GM23338 (cell line): Measurements from ENCODE around the gene DIABLO. TPM values are rescaled to one million over a fixed set of nuclear protein-coding genes. Genes with fewer than 3 reads are reported as not detected.

Experiments used
- ATAC-seq: fragments of 200-7000 bp; cut with Tn5 transposase; 3 replicates; pipeline ENCODE4 v1.9.1; 2020
- DNase-seq: peaks from one replicate; pipeline ENCODE4 v3.0.0-alpha.2; 2015; ENCODE audit warnings: low spot score
- H2AFZ ChIP-seq: fragments of 200-600 bp; sonication (generic); 2 replicates; pipeline ENCODE4 v1.8.0; 2016; ENCODE audit warnings: antibody characterized with exemption, mild to moderate bottlenecking, moderate library complexity
- H3F3A ChIP-seq: fragments of 200-600 bp; sonication (generic); replicated peaks from 2 replicates; pipeline ENCODE4 v1.8.0; 2017; ENCODE audit warnings: antibody characterized with exemption, mixed run types, low read depth
- H3K27ac ChIP-seq: fragments of 200-600 bp; sonication (generic); 2 replicates; pipeline ENCODE4 v1.6.1; 2016; ENCODE audit warnings: low read depth
- H3K27me3 ChIP-seq: fragments of 200-600 bp; sonication (generic); 2 replicates; pipeline ENCODE4 v1.8.0; 2016; ENCODE audit warnings: mild to moderate bottlenecking, mixed run types, moderate library complexity; ENCODE audit not compliant: insufficient read depth
- H3K36me3 ChIP-seq: fragments of 200-600 bp; sonication (generic); 2 replicates; pipeline ENCODE4 v1.8.0; 2016; ENCODE audit warnings: mild to moderate bottlenecking; ENCODE audit not compliant: insufficient read depth
- H3K4me1 ChIP-seq: fragments of 200-600 bp; sonication (generic); 2 replicates; pipeline ENCODE4 v1.8.0; 2016; ENCODE audit warnings: mild to moderate bottlenecking, moderate library complexity; ENCODE audit not compliant: insufficient read depth
- H3K4me2 ChIP-seq: fragments of 200-600 bp; sonication (generic); 2 replicates; pipeline ENCODE4 v1.7.1; 2017; ENCODE audit warnings: mixed run types
- H3K4me3 ChIP-seq: fragments of 200-600 bp; sonication (generic); 2 replicates; pipeline ENCODE4 v1.6.1; 2016; ENCODE audit warnings: mixed run types
- H3K79me2 ChIP-seq: fragments of 200-600 bp; sonication (generic); replicated peaks from 2 replicates; pipeline ENCODE4 v1.8.0; 2017; ENCODE audit warnings: mild to moderate bottlenecking; ENCODE audit not compliant: insufficient read depth
- H3K9me2 ChIP-seq: fragments of 200-600 bp; sonication (generic); 2 replicates; pipeline ENCODE4 v1.8.0; 2017; ENCODE audit not compliant: insufficient read depth
- H4K20me1 ChIP-seq: fragments of 200-600 bp; sonication (generic); replicated peaks from 2 replicates; pipeline ENCODE4 v1.8.0; 2017; ENCODE audit warnings: mild to moderate bottlenecking; ENCODE audit not compliant: insufficient read depth
- H3K27ac Mint-ChIP-seq: 2 replicates; pipeline ENCODE4 v1.8.0; 2020; ENCODE audit warnings: inconsistent platforms, mild to moderate bottlenecking, moderate library complexity, mixed read lengths
- H3K27me3 Mint-ChIP-seq: 3 replicates; pipeline ENCODE4 v1.8.0; 2022; ENCODE audit warnings: low read depth, mild to moderate bottlenecking, moderate library complexity, mixed read lengths, inconsistent platforms; ENCODE audit not compliant: insufficient read depth, poor library complexity
- H3K36me3 Mint-ChIP-seq: 3 replicates; pipeline ENCODE4 v1.8.0; 2021; ENCODE audit warnings: low read depth, mild to moderate bottlenecking, inconsistent platforms, moderate library complexity, mixed read lengths
- H3K4me1 Mint-ChIP-seq: 3 replicates; pipeline ENCODE4 v1.8.0; 2020; ENCODE audit warnings: mild to moderate bottlenecking, inconsistent platforms, mixed read lengths
- H3K4me3 Mint-ChIP-seq: 3 replicates; pipeline ENCODE4 v1.8.0; 2021; ENCODE audit warnings: moderate library complexity, mild to moderate bottlenecking, inconsistent platforms, mixed read lengths
- H3K9me3 Mint-ChIP-seq: 3 replicates; pipeline ENCODE4 v1.8.0; 2020; ENCODE audit warnings: moderate library complexity, mild to moderate bottlenecking, inconsistent platforms, mixed read lengths
- CREB1 ChIP-seq: fragments of 250-450 bp; sonication (Bioruptor Pico); IDR thresholded peaks from 2 replicates; pipeline ENCODE4 v1.5.0; 2020; ENCODE audit warnings: low read depth, mild to moderate bottlenecking, moderate library complexity
- ETS1 ChIP-seq: IDR thresholded peaks from 2 replicates; pipeline ENCODE4 v1.6.1; 2016; ENCODE audit warnings: antibody characterized with exemption
- EZH2 ChIP-seq: fragments of 200-600 bp; sonication (generic); IDR thresholded peaks from one replicate; pipeline ENCODE4 v1.8.0; 2017; ENCODE audit warnings: antibody characterized with exemption, mild to moderate bottlenecking, low read depth; ENCODE audit not compliant: unreplicated experiment
- EZH2phosphoT487 ChIP-seq: fragments of 200-600 bp; sonication (generic); IDR thresholded peaks from one replicate; pipeline ENCODE4 v1.8.1; 2018; ENCODE audit warnings: antibody characterized with exemption; ENCODE audit not compliant: unreplicated experiment
- JUNB ChIP-seq: IDR thresholded peaks from one replicate; pipeline ENCODE4 v1.6.1; 2016; ENCODE audit warnings: antibody characterized with exemption; ENCODE audit not compliant: unreplicated experiment
- POLR2AphosphoS5 ChIP-seq: IDR thresholded peaks from 2 replicates; pipeline ENCODE4 v1.6.1; 2016; ENCODE audit warnings: antibody characterized with exemption, low read depth
- REST ChIP-seq: IDR thresholded peaks from one replicate; pipeline ENCODE4 v1.6.1; 2018; ENCODE audit warnings: antibody characterized with exemption; ENCODE audit not compliant: unreplicated experiment
- STAT1 ChIP-seq: IDR thresholded peaks from one replicate; pipeline ENCODE4 v1.6.1; 2016; ENCODE audit warnings: antibody characterized with exemption; ENCODE audit not compliant: unreplicated experiment
- ZNF114 ChIP-seq: fragments of 250-450 bp; sonication (Bioruptor Pico); IDR thresholded peaks from 2 replicates; pipeline ENCODE4 v1.5.0; 2020; ENCODE audit warnings: mild to moderate bottlenecking, moderate library complexity
- ZNF462 ChIP-seq: fragments of 250-450 bp; sonication (Bioruptor Pico); IDR thresholded peaks from 2 replicates; pipeline ENCODE4 v1.5.0; 2020; ENCODE audit warnings: mild to moderate bottlenecking, moderate library complexity
- polyA plus RNA-seq: library from polyadenylated mRNA; unstranded; fragments of >200 nt; fragmentation: Nextera tagmentation; extraction: Ambion mirVana; gene quantifications from 2 replicates; pipeline ENCODE4 v1.2.1, GENCODE V29; 2016
- total RNA-seq: library from RNA; depleted of rRNA; stranded (reverse); fragments of >200 nt; shearing (Covaris generic); gene quantifications from 2 replicates; pipeline ENCODE4 v1.2.3, GENCODE V29; 2014

The DIABLO gene
- total and polyA plus RNA-seq, 2 experiments from 2014 or later = 72.0 to 82.7 TPM

- peaks cover 7% of the 10 kb centered on the region; the same call in 1 of the 3 replicates for H3K9me3 Mint-ChIP-seq
Observed at GRCh38 chr12:122195405-122195804, 30.4 kb downstream of the DIABLO start.

More at GRCh38 chr12:122195405-122195804, 30.4 kb downstream of the DIABLO start:
- Histone ChIP-seq H3K4me1 (no peaks in the 10 kb centered on the region), H3K36me3 (no peaks in the 10 kb centered on the region), H3K27me3 (no peaks in the 10 kb centered on the region), H3F3A (no peaks in the 10 kb centered on the region), H4K20me1 (no peaks in the 10 kb centered on the region), H2AFZ (no peak overlapping the region), H3K4me3 (no peak overlapping the region), H3K4me2 (no peak overlapping the region), H3K27ac (no peak overlapping the region), H3K79me2 (no peaks in the 10 kb centered on the region), H3K9me2 (no peaks in the 10 kb centered on the region; the same call in 1 of the 2 replicates)
- H3K27ac Mint-ChIP-seq = no peak overlapping the region
- H3K4me1 Mint-ChIP-seq = peaks cover 5% of the 10 kb centered on the region
- ATAC-seq (no peak), DNase-seq (no peak)
- H3K27me3 Mint-ChIP-seq = peaks cover 2% of the 10 kb centered on the region
- no peaks in the 10 kb centered on the region for H3K36me3 Mint-ChIP-seq
- H3K4me3 Mint-ChIP-seq = no peak overlapping the region
- TF ChIP-seq JUNB = no peak
- TF ChIP-seq STAT1 = no peak
- no peak for TF ChIP-seq REST
- no peak for TF ChIP-seq ZNF462 (CRISPR knock-in tag)
- no peak for TF ChIP-seq CREB1 (CRISPR knock-in tag)
- TF ChIP-seq ZNF114 = no peak
- TF ChIP-seq EZH2phosphoT487 = no peak
- no peak for TF ChIP-seq ETS1
- TF ChIP-seq POLR2AphosphoS5 = no peak
- TF ChIP-seq EZH2 = no peak
